B cell (primary cell): ENCODE results near the gene TTF1.

Experiments
- CTCF ChIP-seq: fragments of 200-600 bp; IDR thresholded peaks from one replicate; pipeline ENCODE4 v1.8.0; 2022; ENCODE audit warnings: antibody characterized with exemption, mild to moderate bottlenecking
- EZH2 ChIP-seq: IDR thresholded peaks from 2 replicates; pipeline ENCODE4 v1.6.1; 2012; ENCODE audit warnings: borderline replicate concordance, low read depth, mild to moderate bottlenecking, moderate library complexity, low read length; ENCODE audit not compliant: insufficient read depth, poor library complexity, severe bottlenecking

- no peak for TF ChIP-seq CTCF
- TF ChIP-seq EZH2 = no peak
Measured at GRCh38 chr9:132401824-132402223, 4.8 kb downstream of the TTF1 start.
